ENCODE measurements around the gene GALNT18. TPM values are rescaled to one million over a fixed set of nuclear protein-coding genes. Genes with fewer than 3 reads are reported as not detected.

The GALNT18 gene
- total RNA-seq, 1 donor = 4.7 TPM

DNA sequence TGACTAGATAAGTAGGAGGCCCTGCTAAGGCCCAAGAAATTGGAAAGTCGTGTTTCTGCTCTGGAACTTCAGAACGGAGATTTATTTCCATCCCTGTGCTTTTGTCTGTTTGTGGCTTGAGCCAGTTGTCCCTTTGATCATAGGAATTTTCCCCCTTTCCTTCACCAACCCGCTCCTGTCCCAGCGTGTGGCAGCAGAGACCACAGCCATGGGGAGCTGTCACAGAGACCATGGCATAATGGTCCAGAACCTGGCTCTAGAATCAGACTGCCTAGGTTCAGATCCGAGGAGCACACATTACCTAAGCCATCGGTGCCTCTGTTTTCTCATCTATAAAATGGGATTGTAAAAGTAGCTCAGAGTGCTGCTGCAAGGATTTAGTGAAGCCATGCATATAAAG, 128.1 kb downstream of the GALNT18 start:
- no peaks in the 10 kb centered on the region for H4K20me1 ChIP-seq (ENCODE audit: insufficient read depth, low read length)
- no peak overlapping the region for H2AFZ ChIP-seq (ENCODE audit: low read length)
- H3K27ac ChIP-seq (ENCODE audit: low read depth, low read length) = no peak overlapping the region
- H3K27me3 ChIP-seq (ENCODE audit: insufficient read depth, low read length) = peaks cover 8% of the 10 kb centered on the region
- H3K9me3 ChIP-seq (ENCODE audit: low read depth, low read length) = no peaks in the 10 kb centered on the region
- H3K36me3 ChIP-seq (ENCODE audit: insufficient read depth, low read length) = no peaks in the 10 kb centered on the region
- no peaks in the 10 kb centered on the region for H3K4me1 ChIP-seq (ENCODE audit: insufficient read depth, low read length)
- H3K4me3 ChIP-seq (ENCODE audit: insufficient read depth, low read length) = no peak overlapping the region
- DNase-seq (ENCODE audit: insufficient read length, low spot score, missing footprints) = no peak
- TF ChIP-seq, protein P1, sequence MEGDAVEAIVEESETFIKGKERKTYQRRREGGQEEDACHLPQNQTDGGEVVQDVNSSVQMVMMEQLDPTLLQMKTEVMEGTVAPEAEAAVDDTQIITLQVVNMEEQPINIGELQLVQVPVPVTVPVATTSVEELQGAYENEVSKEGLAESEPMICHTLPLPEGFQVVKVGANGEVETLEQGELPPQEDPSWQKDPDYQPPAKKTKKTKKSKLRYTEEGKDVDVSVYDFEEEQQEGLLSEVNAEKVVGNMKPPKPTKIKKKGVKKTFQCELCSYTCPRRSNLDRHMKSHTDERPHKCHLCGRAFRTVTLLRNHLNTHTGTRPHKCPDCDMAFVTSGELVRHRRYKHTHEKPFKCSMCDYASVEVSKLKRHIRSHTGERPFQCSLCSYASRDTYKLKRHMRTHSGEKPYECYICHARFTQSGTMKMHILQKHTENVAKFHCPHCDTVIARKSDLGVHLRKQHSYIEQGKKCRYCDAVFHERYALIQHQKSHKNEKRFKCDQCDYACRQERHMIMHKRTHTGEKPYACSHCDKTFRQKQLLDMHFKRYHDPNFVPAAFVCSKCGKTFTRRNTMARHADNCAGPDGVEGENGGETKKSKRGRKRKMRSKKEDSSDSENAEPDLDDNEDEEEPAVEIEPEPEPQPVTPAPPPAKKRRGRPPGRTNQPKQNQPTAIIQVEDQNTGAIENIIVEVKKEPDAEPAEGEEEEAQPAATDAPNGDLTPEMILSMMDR (IDR thresholded peaks at IDR 0.05; ENCODE audit: extremely low read depth, low read depth, low read length) = no peak
- no peaks in the 10 kb centered on the region for H3K79me2 ChIP-seq (ENCODE audit: insufficient read depth, low read length)
- H3K4me2 ChIP-seq (ENCODE audit: insufficient read depth, low read length) = no peak overlapping the region

DNA sequence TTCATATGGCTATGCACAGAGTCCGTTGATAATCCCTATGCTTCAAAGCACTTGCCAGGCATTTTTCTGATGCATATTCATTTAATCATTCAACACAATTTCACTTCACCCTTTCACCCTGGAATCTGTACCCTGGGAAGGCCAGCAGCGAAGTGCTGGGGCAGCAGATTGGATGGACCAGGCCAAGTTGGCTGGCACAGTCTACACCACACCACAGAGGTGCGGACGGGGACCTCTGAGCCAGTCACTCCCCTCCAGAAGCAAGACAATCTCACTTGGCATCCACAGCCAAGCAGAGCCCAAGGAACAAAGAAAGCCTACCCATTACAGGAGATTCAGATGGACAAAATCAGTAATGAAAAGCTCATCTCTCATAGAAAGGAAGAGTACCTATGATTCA, 130.2 kb downstream of the GALNT18 start:
- no peak overlapping the region for H3K27ac ChIP-seq (ENCODE audit: low read depth, low read length)
- H2AFZ ChIP-seq (ENCODE audit: low read length) = no peak overlapping the region
- no peaks in the 10 kb centered on the region for H3K36me3 ChIP-seq (ENCODE audit: insufficient read depth, low read length)
- H3K4me3 ChIP-seq (ENCODE audit: insufficient read depth, low read length) = no peak overlapping the region
- no peaks in the 10 kb centered on the region for H3K79me2 ChIP-seq (ENCODE audit: insufficient read depth, low read length)
- DNase-seq (ENCODE audit: insufficient read length, low spot score, missing footprints) = no peak
- TF ChIP-seq, protein P1 (IDR thresholded peaks at IDR 0.05; ENCODE audit: extremely low read depth, low read depth, low read length) = no peak
- H4K20me1 ChIP-seq (ENCODE audit: insufficient read depth, low read length) = no peaks in the 10 kb centered on the region
- no peaks in the 10 kb centered on the region for H3K9me3 ChIP-seq (ENCODE audit: low read depth, low read length)
- H3K27me3 ChIP-seq (ENCODE audit: insufficient read depth, low read length) = peaks cover 8% of the 10 kb centered on the region
- no peaks in the 10 kb centered on the region for H3K4me1 ChIP-seq (ENCODE audit: insufficient read depth, low read length)
- H3K4me2 ChIP-seq (ENCODE audit: insufficient read depth, low read length) = no peak overlapping the region

DNA sequence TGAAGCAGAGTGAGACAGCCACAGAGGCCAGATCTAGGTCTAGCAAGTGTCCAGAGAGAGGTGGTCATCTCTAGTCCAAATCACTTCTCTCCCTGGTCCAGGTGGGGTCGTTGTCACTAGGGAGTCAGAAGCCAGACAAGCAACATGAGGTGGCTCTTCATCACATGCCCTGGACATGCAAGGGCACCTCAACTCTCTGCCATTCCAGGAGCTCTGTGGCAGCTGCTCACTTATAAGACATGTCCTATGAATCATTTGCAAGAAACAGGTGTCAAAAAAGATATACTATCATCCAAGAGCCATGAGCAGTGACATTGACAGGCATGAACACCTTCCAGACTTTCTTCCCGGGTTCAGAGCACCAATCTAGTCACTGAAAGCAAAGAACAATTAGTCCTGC, 130.8 kb downstream of the GALNT18 start:
- H3K9me3 ChIP-seq (ENCODE audit: low read depth, low read length) = no peaks in the 10 kb centered on the region
- peaks cover 8% of the 10 kb centered on the region for H3K27me3 ChIP-seq (ENCODE audit: insufficient read depth, low read length)
- H4K20me1 ChIP-seq (ENCODE audit: insufficient read depth, low read length) = no peaks in the 10 kb centered on the region
- no peak overlapping the region for H3K4me3 ChIP-seq (ENCODE audit: insufficient read depth, low read length)
- no peak overlapping the region for H3K27ac ChIP-seq (ENCODE audit: low read depth, low read length)
- H3K4me2 ChIP-seq (ENCODE audit: insufficient read depth, low read length) = no peak overlapping the region
- TF ChIP-seq, protein P1 (IDR thresholded peaks at IDR 0.05; ENCODE audit: extremely low read depth, low read depth, low read length) = no peak
- DNase-seq (ENCODE audit: insufficient read length, low spot score, missing footprints) = no peak
- no peaks in the 10 kb centered on the region for H3K36me3 ChIP-seq (ENCODE audit: insufficient read depth, low read length)
- no peaks in the 10 kb centered on the region for H3K79me2 ChIP-seq (ENCODE audit: insufficient read depth, low read length)
- H2AFZ ChIP-seq (ENCODE audit: low read length) = no peak overlapping the region
- no peaks in the 10 kb centered on the region for H3K4me1 ChIP-seq (ENCODE audit: insufficient read depth, low read length)

DNA sequence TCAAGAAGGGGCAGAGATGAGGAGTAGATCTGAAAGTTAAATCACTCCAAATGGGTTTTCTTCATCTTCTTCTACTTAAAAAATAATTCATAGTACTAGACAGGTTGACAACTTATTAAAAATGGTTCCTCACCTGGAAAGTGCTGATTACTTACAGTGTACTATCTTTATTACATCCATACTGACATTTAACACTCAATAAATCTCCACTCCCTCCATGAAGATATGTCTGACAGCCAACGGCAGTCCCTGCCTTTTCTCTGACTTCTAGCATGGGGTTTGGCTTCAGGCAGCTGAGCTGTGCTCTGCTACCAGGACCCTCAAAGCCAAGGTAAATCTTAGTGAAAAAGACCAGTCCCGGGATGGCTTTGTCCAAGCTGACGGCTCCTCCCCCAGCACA, 135.4 kb downstream of the GALNT18 start:
- H2AFZ ChIP-seq (ENCODE audit: low read length) = no peak overlapping the region
- H3K4me2 ChIP-seq (ENCODE audit: insufficient read depth, low read length) = no peak overlapping the region
- H4K20me1 ChIP-seq (ENCODE audit: insufficient read depth, low read length) = no peaks in the 10 kb centered on the region
- no peaks in the 10 kb centered on the region for H3K9me3 ChIP-seq (ENCODE audit: low read depth, low read length)
- no peak for DNase-seq (ENCODE audit: insufficient read length, low spot score, missing footprints)
- H3K36me3 ChIP-seq (ENCODE audit: insufficient read depth, low read length) = no peaks in the 10 kb centered on the region
- H3K27ac ChIP-seq (ENCODE audit: low read depth, low read length) = no peak overlapping the region
- peaks cover 7% of the 10 kb centered on the region for H3K4me1 ChIP-seq (ENCODE audit: insufficient read depth, low read length)
- no peak overlapping the region for H3K4me3 ChIP-seq (ENCODE audit: insufficient read depth, low read length)
- TF ChIP-seq, protein P1 (IDR thresholded peaks at IDR 0.05; ENCODE audit: extremely low read depth, low read depth, low read length) = no peak
- no peaks in the 10 kb centered on the region for H3K27me3 ChIP-seq (ENCODE audit: insufficient read depth, low read length)
- no peaks in the 10 kb centered on the region for H3K79me2 ChIP-seq (ENCODE audit: insufficient read depth, low read length)

Measured in osteoblast (primary cell).